GM12872 (cell line): ENCODE results near the gene CAMSAP1.

ENCODE experiments used
- TF ChIP-seq, protein P1 (sequence below): IDR thresholded peaks from 3 replicates; pipeline ENCODE4 v1.5.1; 2011; ENCODE audit warnings: low read depth, mild to moderate bottlenecking, low read length, moderate library complexity; ENCODE audit not compliant: insufficient read depth

The CAMSAP1 gene

DNA sequence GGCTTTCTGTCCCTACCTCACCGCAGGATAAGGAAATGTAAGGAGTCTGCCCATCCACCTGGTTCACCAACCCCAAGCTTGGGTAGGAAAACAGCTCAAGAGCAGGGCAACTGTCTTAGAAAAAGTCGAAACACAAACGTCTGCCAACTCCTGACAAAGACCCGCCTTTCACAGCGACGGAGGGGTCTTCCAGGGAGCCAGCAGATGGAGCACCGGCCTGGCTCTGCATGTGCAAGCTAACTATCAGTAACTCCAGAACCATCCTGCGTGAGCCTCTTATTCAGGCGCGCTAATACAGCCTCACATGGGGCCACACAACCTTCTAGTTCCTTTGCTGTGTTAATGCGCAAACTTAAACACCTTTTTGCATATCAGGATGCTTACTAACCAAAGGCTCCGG lies 26.9 kb downstream of the CAMSAP1 start:
- TF ChIP-seq, protein P1, sequence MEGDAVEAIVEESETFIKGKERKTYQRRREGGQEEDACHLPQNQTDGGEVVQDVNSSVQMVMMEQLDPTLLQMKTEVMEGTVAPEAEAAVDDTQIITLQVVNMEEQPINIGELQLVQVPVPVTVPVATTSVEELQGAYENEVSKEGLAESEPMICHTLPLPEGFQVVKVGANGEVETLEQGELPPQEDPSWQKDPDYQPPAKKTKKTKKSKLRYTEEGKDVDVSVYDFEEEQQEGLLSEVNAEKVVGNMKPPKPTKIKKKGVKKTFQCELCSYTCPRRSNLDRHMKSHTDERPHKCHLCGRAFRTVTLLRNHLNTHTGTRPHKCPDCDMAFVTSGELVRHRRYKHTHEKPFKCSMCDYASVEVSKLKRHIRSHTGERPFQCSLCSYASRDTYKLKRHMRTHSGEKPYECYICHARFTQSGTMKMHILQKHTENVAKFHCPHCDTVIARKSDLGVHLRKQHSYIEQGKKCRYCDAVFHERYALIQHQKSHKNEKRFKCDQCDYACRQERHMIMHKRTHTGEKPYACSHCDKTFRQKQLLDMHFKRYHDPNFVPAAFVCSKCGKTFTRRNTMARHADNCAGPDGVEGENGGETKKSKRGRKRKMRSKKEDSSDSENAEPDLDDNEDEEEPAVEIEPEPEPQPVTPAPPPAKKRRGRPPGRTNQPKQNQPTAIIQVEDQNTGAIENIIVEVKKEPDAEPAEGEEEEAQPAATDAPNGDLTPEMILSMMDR = no peak

DNA sequence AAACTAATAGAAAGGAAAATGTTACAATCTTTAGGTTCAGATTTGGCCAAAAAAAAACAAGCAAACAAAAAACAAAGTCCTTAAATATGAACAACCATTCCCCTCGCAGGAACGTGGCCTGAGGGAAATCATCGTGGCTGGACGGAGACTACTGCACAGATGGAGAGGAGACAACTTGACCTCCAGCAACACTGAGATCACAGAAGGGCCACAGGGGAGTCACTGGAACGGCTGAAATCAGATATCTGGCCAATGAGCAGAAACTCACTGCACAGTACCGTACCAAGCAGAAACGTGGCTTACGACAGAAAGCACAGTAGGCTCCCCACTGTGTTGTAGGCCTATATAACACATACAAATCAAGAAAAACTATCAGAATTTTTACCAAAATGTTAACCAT lies 27.7 kb downstream of the CAMSAP1 start:
- TF ChIP-seq, protein P1 = no peak

DNA sequence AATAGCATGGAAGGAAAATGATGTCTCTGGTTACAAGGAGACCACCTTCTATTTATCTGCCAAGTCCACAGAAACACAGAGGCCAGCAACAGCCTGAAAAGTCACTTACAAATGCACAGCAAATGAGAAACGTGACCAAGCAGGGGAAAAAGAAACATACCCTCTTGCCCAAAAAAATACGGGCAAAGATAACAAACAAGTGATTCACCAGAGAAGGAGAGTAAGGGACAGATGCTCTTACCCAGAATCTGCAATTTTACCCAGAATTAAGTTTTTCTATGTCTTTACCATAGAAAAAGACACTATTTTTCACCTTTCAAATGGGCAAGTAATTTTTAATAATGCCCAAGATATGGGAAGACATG lies 28.1 kb downstream of the CAMSAP1 start:
- TF ChIP-seq, protein P1 = no peak

DNA sequence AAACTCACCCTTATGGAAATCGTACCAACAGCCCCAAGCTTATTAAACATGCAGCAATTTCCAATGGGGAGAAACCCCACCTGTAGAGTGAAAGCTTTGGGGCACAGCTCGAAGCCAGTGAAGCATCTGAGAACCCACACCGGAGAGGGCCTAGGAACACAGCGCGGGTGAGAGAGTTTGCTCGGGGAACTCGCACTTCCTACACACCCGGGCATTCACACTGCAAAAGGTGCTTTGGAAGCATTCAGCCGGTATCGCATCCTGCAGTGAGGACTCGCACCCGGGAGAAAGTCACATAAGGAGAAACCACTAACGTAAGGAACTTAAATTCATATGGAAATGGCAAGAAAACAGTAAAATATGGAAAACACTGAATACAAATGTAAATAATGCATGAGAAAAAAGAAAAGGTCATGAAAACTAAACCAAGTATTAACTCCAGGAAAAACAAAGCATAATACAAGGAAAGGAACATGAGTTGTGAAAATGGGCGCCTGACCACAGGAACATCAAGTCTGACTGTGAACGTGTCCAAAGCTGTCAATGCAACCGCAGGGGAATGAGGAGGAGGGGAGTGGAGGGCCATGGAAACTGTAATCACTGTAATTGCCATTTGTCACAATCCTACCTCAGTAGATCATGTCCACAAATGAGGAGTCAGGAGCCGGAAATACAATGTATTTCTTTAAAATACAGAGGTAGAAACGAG lies 28.7 kb downstream of the CAMSAP1 start:
- TF ChIP-seq, protein P1 = no peak

DNA sequence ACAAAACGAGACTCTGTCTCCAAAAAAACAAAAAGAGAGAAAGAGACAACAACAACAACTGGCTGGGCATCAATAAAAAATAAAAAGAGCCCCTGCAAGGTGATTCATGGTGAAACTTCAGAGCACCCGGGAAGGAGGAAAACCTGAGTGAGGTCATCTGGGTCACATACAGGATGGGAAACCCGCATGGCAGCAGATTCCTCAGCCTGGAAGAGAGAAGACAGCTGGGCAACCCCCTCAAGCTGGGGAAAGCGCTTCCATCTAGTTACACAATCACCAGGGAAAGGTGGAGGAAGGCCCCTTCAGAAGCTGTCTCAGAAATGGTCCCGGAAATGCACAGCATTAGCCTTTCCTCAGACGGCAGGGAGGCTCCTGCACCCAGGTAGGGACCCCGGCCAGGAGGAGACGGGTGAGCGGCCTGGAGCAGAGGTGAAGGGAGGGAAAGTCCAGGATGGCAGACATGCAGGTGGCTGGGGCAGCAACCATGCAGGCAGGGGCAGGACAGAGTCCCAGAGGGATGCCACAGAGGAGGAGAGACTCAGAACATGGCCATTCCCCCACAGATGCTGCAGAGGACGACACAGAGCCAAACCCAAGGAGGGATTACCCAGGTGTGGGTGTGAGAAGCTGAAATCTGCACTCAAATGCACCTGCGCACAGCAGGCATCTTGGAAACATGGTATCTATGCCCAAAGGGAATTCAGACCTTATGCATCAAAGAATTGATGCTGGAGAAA lies 29.4 kb downstream of the CAMSAP1 start:
- TF ChIP-seq, protein P1 = no peak

DNA sequence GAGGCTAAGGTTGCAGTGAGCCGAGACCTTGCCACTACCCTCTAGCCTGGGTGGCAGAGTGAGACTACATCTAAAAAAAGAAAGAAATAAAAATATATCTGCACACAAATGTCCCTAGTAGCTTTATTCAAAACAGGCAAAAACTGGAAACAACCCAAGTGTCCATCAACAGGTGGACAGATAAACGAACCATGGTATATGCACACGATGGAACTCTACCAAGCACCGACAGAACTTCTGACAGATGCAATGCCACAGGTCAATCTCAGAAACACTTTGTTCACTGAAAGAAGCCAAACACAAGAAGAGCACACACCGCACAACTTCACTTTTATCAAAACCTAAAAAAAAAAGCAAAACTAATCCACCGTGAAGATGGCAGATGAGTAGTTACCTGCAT lies 30.4 kb downstream of the CAMSAP1 start:
- TF ChIP-seq, protein P1 = no peak

DNA sequence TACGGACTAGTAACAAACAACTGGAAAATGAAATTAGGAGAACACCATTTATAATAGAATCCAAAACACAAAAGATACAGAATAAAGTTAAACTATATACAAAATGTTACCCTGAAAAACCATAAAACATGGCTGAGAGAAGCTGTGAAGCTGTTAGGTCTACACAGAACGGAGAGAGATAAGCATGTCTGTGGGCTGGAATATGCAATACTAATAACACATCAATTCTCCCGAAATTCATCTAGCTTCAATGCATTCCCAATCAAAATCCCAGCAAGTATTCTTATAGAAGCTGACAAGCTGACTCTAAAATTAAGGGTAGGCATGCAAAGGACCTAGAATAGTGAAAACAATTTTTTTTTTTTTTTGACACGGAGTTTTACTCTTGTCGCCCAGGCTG lies 32.5 kb downstream of the CAMSAP1 start:
- TF ChIP-seq, protein P1 = no peak
